ENCODE data around the gene CAPN2. TPM values are rescaled to one million over a fixed set of nuclear protein-coding genes. Genes with fewer than 3 reads are reported as not detected.

CAPN2 gene
- 271 and 278 TPM in 2 replicates for total RNA-seq
- long read RNA-seq, full-length matches to known transcripts, result 15 of 32 reads
- long read RNA-seq, partial matches to known transcripts, result 7 of 32 reads
- long read RNA-seq, other reads (novel, unspliced or antisense), result 10 of 32 reads

GRCh38 chr1:223712194-223712849 is at the start of gene CAPN2:
Gene CAPN2 (plus strand): TSS chr1:223712539. CDS start chr1:223712641, 102 bp downstream.
- H3K4me3 Mint-ChIP-seq (ENCODE audit: unreplicated experiment), result peak within 1 kb of the TSS; percentile 93
- no peaks in the 10 kb centered on the region for H3K27me3 Mint-ChIP-seq (ENCODE audit: unreplicated experiment)
- H3K27ac Mint-ChIP-seq (ENCODE audit: unreplicated experiment), result peak within 1 kb of the TSS; percentile 85
- peak; percentile 95 for DNase-seq (ENCODE audit: extremely low spot score, unreplicated experiment)
- H3K36me3 Mint-ChIP-seq (ENCODE audit: unreplicated experiment), result peaks cover 4% of the 10 kb centered on the region
- H3K4me1 Mint-ChIP-seq (ENCODE audit: unreplicated experiment), result peaks cover 75% of the 10 kb centered on the region
- TF ChIP-seq, protein P1, sequence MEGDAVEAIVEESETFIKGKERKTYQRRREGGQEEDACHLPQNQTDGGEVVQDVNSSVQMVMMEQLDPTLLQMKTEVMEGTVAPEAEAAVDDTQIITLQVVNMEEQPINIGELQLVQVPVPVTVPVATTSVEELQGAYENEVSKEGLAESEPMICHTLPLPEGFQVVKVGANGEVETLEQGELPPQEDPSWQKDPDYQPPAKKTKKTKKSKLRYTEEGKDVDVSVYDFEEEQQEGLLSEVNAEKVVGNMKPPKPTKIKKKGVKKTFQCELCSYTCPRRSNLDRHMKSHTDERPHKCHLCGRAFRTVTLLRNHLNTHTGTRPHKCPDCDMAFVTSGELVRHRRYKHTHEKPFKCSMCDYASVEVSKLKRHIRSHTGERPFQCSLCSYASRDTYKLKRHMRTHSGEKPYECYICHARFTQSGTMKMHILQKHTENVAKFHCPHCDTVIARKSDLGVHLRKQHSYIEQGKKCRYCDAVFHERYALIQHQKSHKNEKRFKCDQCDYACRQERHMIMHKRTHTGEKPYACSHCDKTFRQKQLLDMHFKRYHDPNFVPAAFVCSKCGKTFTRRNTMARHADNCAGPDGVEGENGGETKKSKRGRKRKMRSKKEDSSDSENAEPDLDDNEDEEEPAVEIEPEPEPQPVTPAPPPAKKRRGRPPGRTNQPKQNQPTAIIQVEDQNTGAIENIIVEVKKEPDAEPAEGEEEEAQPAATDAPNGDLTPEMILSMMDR (IDR thresholded peaks at IDR 0.05), result peak; percentile 83
- no peaks in the 10 kb centered on the region for H3K9me3 Mint-ChIP-seq (ENCODE audit: unreplicated experiment)

- Mint-ChIP-seq H3K4me3 (ENCODE audit: unreplicated experiment) (no peak overlapping the region), H3K9me3 (ENCODE audit: unreplicated experiment) (no peaks in the 10 kb centered on the region), H3K4me1 (ENCODE audit: unreplicated experiment) (no peaks in the 10 kb centered on the region), H3K36me3 (ENCODE audit: unreplicated experiment) (no peaks in the 10 kb centered on the region), H3K27me3 (ENCODE audit: unreplicated experiment) (peaks cover 11% of the 10 kb centered on the region), H3K27ac (ENCODE audit: unreplicated experiment) (no peak overlapping the region)
- DNase-seq (ENCODE audit: extremely low spot score, unreplicated experiment), result no peak
- TF ChIP-seq, protein P1 (IDR thresholded peaks at IDR 0.05), result no peak
Measured at GRCh38 chr1:223662943-223663342, 49.4 kb upstream of the CAPN2 start.

GRCh38 chr1:223664106-223664505 is 48.2 kb upstream of the CAPN2 start:
- H3K27ac Mint-ChIP-seq (ENCODE audit: unreplicated experiment), result no peak overlapping the region
- no peak for DNase-seq (ENCODE audit: extremely low spot score, unreplicated experiment)
- TF ChIP-seq, protein P1 (IDR thresholded peaks at IDR 0.05), result no peak
- H3K9me3 Mint-ChIP-seq (ENCODE audit: unreplicated experiment), result no peaks in the 10 kb centered on the region
- H3K36me3 Mint-ChIP-seq (ENCODE audit: unreplicated experiment), result no peaks in the 10 kb centered on the region
- H3K4me1 Mint-ChIP-seq (ENCODE audit: unreplicated experiment), result no peaks in the 10 kb centered on the region
- peaks cover 15% of the 10 kb centered on the region for H3K27me3 Mint-ChIP-seq (ENCODE audit: unreplicated experiment)
- no peak overlapping the region for H3K4me3 Mint-ChIP-seq (ENCODE audit: unreplicated experiment)

GRCh38 chr1:223665592-223666312 is 46.6 kb upstream of the CAPN2 start, which contains the start of gene CAPN8:
Gene CAPN8 (minus strand): TSS chr1:223665701. CDS start chr1:223665646, 55 bp downstream.
- no peaks in the 10 kb centered on the region for H3K4me1 Mint-ChIP-seq (ENCODE audit: unreplicated experiment)
- H3K4me3 Mint-ChIP-seq (ENCODE audit: unreplicated experiment), result no peak within 1 kb of the TSS
- H3K36me3 Mint-ChIP-seq (ENCODE audit: unreplicated experiment), result no peaks in the 10 kb centered on the region

More at GRCh38 chr1:223665592-223666312, 46.6 kb upstream of the CAPN2 start, which contains the start of gene CAPN8:
- Mint-ChIP-seq H3K27ac (ENCODE audit: unreplicated experiment) (no peak within 1 kb of the TSS), H3K27me3 (ENCODE audit: unreplicated experiment) (peaks cover 19% of the 10 kb centered on the region), H3K9me3 (ENCODE audit: unreplicated experiment) (no peaks in the 10 kb centered on the region)
- DNase-seq (ENCODE audit: extremely low spot score, unreplicated experiment), result no peak
- TF ChIP-seq, protein P1 (IDR thresholded peaks at IDR 0.05), result no peak

Data from osteocyte (in vitro differentiated cells).